Measurements from ENCODE around the gene GNAQ.

GRCh38 chr9:77825361-77825760 is 206.2 kb downstream of the GNAQ start:
- TF ChIP-seq, protein P1, sequence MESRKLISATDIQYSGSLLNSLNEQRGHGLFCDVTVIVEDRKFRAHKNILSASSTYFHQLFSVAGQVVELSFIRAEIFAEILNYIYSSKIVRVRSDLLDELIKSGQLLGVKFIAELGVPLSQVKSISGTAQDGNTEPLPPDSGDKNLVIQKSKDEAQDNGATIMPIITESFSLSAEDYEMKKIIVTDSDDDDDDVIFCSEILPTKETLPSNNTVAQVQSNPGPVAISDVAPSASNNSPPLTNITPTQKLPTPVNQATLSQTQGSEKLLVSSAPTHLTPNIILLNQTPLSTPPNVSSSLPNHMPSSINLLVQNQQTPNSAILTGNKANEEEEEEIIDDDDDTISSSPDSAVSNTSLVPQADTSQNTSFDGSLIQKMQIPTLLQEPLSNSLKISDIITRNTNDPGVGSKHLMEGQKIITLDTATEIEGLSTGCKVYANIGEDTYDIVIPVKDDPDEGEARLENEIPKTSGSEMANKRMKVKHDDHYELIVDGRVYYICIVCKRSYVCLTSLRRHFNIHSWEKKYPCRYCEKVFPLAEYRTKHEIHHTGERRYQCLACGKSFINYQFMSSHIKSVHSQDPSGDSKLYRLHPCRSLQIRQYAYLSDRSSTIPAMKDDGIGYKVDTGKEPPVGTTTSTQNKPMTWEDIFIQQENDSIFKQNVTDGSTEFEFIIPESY (IDR thresholded peaks at IDR 0.05) = no peak
- TF ChIP-seq CTCF (IDR thresholded peaks at IDR 0.05; ENCODE audit: low read depth, low read length, missing input control) (no peak), HNF4G (IDR thresholded peaks at IDR 0.05) (no peak)
- TF ChIP-seq, protein P2, sequence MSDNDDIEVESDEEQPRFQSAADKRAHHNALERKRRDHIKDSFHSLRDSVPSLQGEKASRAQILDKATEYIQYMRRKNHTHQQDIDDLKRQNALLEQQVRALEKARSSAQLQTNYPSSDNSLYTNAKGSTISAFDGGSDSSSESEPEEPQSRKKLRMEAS (IDR thresholded peaks at IDR 0.05) = no peak
